ENCODE data around the gene VEGFB.
A peak's percentile ranks its signal among the peaks of the same experiment; 100 is the strongest.

VEGFB gene

DNA sequence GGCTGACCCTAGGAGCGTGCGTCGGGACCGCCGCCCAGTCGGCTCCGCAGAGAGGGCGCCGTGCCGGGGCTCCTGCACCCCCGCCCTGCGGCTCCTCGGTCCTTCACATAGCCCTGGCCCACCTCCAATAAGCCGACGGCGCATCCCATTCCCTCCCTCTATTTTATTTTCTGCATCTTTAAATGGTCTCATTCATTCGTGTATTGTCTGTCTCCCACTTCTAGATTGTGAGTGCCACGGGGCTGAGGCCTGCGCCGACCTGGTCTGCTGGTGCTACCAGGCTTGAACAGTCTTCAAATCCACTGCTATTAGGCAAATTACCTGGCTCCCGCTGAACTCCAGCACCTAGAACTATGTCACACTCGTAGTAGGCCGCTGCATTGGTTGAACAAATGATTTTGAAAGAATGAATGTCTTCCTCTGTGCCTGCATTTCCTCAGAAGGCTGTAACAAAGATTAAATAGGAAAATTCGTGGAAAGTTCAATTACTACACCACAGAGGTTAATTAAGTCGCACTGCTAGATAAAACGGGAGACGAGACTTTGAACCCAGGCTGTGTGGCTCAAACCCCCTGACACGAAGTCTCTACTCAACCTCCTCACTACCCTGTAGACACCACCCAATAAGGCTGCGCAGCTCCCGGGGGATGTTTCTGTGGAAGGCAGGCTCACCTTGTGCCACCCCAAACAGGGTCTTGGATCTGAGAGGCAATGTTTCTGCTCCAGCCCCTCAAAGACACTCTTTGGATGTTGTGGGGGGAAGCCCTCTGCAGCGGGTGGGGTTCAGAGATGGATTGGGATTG lies 13.5 kb downstream of the VEGFB start:
- DNase-seq = no peak

DNA sequence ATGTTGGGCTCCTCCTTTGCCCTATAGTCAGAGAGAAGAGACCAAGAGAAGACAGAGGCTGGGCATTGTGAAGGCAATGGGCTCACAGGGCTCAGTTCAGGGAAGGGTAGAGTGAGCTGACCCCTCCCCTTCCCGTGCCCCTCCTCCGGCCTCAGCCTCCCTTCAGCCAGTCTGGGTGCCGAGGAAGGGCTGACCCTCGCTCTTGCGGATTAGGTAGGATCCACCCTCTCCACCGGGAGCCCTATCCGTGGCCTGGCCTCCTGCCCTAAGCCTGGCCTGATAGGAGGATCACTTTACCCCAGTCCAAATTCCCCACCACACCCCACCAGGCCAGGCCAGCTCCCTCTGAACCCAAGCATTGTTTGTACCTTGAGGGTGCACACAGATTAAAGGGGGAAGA lies 14.2 kb downstream of the VEGFB start:
- DNase-seq = no peak

DNA sequence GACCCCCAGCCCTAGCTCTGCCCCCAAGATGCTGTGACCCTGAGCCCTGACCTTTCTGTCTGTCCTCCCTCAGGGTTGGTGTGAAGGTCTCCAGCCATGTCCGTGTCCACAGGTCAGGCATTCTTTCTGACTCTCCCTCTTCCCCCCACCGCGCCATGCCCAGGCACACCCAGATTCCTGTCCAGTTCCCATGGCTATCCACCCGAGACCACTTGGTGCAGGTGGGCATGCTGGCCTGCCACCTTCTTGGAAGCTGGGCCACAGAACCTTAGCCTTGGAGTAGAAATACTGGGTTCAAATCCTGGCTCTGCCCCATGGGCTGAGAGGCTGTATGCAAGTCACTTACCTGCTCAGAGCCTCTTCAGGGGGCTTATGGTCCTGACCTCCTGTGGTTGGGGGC lies 14.7 kb downstream of the VEGFB start:
- no peak for DNase-seq

DNA sequence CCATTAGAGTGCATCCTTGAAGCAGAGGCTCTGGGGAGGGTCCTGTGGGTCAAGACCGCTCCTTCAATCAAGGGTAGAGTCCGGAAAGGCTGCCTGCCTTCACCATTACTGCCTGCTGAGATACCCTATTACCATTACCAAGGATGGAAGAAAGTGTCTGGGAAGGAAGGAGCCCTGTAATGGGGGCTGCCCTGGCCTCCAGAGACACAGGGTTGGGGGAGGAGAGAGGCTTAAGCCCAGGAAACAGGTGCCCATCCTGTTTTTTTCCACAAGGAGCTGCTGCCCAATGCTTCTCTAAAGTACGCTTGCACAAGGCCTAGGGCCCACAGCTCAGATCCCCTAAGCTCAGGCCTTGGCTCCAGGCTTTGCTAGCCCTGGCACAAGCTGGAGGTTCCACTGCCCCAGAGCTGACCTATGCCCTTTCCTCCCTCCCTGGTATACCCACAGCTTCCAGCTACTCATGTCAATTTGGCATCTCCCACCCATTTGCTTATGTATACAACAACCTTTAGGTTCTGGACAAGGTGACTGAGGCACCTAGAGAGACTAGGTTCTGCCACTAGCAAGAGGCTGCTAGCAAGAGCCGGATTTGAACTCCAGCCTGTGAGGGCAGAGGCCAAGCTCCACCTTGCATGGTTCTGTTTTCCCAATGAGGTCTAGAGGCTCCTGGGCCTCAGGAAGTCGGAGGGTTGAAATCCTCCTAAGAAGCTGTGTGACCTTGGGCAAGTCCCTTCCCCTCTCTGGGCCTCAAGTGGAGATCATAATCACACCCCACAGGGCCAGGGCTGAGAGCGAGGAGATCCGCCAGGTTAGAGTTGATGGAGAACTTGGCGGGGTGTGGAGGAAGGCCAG lies 15.4 kb downstream of the VEGFB start:
- DNase-seq = no peak

DNA sequence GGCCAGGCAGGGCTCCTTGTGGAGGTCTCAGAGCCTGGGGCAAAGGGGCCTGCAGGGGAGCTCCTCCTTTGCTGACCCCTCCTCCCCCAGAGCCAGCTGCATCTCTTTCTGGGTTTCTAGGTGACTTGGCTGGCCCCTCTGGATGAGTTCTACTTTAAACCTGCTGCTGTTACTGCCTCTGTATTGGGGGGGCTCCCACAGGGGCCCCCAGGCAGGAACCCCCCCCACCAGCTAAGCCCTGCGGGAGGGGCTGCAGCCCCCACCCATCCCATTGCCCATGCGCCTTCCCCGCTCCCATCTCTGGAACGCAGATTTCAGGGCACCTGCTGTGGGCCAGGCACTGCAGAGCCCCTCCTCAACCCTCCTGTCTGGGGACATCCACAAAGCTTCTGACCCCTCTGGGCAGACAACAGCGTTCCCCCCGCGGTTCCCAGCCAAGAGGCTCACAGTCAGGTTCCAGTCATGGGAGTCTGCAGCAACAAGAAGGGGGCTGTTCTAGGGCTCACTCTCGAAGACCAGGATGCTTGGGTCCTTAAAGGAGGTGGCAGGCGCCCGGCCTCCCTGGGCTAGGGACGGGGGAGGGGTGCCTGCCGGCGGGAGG lies 16.1 kb downstream of the VEGFB start:
- DNase-seq = peak; percentile 6

DNA sequence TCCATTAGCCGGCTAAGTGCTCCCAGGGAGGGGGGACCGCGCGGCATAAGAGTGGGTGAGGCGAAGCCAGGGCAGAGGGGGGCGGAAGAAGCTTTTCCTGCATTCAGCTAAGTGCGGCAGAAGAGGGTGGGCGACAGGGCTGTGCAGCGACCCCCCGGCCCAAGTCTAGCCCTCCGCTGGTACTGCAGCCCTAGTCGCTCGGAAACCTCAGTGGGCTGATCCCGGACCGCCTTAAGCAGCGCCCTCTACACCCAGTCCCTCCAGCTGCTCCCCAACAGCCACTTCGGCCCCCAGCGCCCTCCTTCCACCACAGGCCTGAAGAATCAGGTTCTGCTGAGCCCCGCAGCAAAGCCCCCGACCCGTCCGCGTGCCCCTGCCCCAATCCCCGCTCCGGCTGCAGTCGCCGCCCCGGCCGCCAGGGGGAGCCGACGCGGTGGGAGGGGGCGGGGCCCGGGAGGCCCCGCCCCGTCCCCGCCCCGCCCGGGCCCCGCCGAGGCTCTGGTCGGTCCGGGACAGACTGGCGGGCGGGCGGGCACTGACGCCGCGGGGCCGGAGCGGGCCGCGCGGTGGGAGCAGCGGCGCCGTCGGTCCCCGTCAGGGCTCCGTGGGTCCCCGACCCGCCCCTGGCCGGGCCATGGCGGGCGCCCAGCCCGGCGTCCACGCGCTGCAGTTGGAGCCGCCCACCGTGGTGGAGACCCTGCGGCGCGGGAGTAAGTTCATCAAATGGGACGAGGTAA lies 16.8 kb downstream of the VEGFB start, which contains the start of gene PLCB3:
PLCB3 (plus strand) TSS at position 515 of the 737 bp plus-strand sequence; CDS start at position 635, 120 bp downstream.
- no peak for DNase-seq

DNA sequence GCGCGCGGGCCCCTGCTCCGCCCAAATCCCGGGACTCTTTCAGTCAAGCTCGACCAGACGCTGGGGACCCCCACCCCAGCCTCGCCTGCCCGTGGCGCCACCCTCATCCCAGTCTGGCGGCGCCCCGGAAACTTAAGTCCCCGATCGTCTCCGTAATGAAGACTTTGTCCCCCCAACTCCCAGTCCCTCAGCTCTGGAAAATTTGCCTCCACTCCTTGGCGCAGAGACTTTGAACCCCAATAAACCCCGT lies 17.3 kb downstream of the VEGFB start:
- DNase-seq = no peak

DNA sequence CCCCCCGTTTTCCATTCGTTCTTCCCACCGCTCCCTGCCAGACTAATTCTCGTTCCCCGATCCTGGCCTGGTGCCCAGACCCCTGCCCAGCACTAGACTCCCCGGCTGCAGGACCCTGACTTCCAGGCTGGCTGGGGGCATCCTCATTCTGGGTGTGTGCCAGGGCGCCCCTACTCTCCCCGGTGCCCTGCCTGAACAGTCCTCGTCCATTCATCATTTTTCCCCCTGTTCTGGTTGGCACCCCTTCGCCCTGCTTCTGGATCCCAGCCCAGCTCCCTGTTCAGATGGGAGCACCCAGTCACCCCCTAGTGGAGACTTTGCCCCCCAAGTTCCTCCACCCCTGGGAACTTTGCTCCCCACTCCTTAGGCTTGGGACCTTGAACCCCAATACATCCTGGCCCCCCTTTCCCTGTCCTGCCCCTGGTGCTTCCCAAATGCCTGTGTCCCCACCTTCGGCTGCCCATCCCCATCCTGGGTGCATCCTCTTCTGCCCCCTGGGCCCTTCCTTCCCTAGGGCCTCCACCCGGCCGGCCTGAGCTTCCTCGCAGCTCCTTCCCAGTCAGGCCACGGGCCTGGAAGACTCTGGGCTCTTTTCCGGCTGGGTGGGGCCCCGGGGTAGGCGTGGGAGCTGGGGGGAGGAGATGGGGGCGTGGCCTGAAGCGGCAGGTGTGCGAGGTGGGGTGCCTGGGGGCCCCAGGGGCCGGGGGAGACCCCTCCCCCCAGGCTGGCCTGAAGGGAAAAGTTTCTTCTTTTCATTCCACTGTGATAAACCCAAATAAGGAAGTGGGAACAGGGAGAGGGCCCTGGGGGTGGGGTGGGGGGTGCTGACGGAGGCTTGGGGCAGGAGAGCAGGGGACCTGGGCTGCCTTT lies 17.9 kb downstream of the VEGFB start:
- no peak for DNase-seq

DNA sequence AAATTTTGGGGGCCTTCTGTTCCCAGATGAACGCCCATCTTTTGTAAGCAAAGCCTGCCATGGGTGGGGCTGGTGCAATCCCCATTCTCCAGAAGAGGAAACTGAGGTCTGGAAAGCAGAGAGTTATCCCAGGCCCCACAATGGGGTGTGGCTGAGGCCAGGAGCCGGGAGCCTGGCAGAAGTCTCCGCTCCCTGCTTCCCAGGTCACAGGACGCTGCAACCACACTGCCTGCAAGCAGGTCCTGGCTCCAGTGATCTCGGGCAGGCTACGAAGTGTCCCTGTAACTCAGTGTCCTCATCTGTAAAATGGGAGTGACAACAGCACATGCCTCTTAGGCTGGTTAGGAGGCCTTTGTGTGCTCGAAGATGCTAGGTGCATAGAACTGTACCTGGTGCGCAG lies 18.7 kb downstream of the VEGFB start:
- DNase-seq = no peak

DNA sequence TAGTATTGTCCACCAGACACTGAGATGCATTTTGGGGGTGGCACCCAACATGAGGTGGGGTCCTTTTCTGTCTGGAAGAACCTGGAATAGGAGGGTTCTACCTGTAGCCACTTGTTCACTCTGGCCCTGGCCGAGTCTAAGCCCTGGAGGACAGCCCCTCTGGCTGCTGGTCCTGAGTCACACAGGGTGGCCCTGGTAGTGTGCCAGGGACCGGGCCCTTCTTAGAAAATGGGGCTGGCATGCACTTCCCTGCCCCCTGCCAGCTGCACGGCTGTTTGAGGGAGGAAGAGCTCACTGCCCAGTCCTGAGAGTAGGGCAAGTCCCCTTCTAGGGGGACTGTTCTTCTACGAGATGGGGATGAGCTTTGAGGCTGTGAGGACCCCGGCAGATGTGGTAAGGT lies 19.1 kb downstream of the VEGFB start:
- no peak for DNase-seq

DNA sequence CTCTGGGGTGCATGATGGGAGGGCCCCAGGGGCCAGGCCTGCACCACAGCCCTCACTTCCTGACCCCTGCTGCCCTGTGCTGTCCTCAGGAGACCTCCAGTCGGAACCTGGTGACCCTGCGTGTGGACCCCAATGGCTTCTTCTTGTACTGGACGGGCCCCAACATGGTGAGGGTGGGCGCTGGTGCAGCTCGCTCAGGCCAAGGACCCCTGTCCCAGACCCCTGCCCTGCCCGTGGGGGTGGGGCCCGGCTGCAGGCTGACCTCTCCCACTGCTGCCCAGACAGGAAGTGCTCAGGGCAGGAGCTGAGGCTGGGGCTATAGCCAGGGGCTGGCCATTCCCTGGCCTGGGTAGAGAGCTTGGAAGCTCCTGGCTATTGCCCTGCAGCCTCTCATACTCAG lies 19.9 kb downstream of the VEGFB start:
- DNase-seq = no peak

DNA sequence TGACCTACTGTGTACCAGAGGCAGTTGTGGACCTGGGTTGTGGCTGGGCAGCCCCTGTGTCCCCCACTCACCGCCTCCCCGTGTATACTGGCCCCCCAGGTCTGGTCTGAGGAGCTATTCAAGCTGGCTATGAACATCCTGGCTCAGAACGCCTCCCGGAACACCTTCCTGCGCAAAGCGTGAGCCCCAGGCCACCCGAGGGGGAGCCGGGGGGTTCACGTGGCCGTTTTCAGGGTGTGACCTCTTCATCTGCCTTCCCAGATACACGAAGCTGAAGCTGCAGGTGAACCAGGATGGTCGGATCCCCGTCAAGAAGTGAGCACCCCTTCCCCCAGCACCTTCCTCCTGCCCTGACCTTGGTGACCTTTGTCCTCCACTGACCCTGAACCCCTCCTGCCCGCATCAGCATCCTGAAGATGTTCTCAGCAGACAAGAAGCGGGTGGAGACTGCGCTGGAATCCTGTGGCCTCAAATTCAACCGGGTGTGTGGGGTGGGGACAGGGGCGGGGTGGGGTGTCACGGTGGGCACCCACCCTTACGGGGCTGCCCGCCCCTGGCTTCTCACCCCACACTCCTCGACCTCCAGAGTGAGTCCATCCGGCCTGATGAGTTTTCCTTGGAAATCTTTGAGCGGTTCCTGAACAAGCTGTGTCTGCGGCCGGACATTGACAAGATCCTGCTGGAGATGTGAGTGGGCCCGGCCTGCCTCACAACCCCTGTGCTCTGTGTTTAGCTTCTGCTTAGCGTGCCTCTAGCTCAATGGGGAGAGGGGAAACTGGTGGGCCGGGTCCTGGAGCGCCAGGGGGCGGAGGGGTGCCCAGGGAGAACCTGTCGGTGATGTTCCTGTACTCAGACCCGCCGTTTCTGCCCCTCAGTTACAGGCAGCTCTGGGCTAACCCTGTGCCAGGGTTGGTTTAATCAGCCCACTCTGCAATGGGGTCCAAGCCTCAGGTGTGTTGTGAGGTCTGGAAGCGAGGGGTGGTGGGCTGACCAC lies 21.0 kb downstream of the VEGFB start:
- no peak for DNase-seq

DNA sequence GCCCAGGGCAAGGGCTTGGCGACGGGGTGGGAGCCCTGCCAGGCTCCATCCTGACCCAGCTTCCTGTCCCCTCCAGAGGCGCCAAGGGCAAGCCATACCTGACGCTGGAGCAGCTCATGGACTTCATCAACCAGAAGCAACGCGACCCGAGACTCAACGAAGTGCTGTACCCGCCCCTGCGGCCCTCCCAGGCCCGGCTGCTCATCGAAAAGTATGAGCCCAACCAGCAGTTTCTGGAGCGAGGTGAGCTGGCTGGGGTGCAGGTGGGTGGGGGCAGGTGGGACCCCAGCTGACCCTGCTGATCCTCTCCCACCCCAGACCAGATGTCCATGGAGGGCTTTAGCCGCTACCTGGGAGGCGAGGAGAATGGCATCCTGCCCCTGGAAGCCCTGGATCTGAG lies 21.9 kb downstream of the VEGFB start:
- no peak for DNase-seq

DNA sequence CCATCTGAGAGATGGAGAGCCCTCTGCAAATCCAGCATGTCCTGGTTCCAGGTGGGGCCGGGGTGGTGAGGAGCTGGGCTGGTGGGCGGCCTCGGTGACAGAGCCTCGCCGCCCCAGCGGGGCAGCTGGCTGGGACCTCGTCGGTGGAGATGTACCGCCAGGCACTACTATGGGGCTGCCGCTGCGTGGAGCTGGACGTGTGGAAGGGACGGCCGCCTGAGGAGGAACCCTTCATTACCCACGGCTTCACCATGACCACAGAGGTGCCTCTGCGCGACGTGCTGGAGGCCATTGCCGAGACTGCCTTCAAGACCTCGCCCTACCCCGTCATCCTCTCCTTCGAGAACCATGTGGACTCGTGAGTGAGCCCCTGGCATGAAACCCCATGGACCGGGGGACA lies 24.0 kb downstream of the VEGFB start:
- no peak for DNase-seq

DNA sequence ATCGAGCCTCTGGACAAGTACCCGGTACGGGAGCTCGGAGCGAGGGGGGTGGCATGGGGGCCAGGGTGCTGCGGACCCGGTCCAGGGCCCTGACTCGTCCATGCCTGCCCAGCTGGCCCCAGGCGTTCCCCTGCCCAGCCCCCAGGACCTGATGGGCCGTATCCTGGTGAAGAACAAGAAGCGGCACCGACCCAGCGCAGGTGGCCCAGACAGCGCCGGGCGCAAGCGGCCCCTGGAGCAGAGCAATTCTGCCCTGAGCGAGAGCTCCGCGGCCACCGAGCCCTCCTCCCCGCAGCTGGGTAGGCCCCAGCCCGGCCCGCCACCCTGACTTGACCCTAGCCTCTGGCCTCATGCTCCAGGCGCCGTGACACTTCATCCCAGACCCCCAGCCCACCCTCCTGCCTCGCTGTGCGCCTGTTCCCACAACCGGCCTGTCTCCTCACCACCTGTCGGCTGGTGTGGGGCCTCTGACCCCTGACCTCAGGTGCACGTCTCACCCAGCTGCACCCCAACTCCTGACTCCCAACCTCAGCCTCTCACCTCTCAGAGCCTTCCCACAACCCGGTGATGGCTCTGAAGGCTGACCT lies 24.7 kb downstream of the VEGFB start:
- DNase-seq = no peak

DNA sequence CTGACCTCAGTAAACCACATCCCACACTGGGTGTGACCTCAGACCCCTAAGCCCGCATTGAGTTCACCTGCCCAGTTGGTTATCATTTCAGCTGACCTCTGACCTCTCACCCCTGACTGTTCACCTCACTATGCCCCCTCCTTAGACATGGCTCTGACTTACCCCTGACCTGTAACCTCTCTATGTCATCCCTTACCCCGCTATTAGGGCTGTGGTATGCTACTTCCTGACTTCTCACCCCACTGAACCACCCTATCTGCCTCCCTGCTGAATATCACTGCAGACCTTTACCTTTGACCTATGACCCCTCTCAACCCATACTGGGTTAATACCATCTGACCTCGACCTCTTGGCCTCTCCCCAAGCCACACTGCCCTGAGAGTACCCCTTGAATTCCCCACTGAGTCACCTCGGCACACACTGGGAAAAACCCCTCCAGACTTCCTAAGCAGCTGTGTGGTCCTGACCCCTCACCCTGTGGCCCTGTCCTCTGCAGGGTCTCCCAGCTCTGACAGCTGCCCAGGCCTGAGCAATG lies 25.2 kb downstream of the VEGFB start:
- no peak for DNase-seq

DNA sequence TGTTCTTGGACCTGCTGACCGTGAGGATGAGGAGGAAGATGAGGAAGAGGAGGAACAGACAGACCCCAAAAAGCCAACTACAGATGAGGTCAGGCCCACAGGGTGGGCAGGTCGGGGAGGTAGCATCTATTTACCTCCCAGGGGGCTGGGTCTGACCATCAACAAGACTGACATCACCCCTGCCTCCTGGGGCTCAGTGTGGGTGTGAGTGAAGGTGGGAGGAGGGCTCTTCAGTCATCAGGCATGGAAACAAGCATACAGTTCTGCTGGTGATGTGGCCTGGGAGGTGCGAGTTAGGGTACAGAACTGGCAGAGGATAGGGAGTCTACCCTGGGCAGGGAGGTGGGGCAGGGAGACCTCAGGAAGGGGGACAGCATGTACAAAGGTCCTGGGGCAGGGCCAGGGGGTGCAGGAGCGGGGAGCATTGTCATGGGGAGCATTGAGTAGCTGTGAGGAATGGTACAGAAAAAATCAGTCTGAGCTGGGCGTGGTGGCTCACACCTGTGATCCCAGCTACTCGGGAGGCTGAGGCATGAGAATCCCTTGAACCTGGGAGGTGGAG lies 25.8 kb downstream of the VEGFB start:
- DNase-seq = no peak

DNA sequence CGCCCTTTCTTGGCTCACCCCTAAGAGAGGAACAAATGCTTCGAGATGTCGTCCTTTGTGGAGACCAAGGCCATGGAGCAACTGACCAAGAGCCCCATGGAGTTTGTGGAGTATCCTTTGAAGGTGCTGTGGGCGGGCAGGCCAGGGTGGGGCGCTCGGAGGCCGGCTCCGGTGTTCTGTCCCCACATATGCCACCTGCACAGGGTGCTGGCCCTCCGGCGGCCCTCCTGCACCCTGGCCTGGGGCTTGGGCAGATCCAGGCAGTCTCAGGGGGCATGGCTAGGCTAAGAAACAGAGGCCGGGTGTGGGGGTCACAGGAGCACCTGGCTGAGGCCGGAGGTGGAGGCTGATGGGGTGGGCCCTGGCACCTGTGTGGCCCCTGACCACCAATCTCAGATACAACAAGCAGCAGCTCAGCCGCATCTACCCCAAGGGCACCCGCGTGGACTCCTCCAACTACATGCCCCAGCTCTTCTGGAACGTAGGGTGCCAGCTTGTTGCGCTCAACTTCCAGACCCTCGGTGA lies 27.2 kb downstream of the VEGFB start:
- no peak for DNase-seq

DNA sequence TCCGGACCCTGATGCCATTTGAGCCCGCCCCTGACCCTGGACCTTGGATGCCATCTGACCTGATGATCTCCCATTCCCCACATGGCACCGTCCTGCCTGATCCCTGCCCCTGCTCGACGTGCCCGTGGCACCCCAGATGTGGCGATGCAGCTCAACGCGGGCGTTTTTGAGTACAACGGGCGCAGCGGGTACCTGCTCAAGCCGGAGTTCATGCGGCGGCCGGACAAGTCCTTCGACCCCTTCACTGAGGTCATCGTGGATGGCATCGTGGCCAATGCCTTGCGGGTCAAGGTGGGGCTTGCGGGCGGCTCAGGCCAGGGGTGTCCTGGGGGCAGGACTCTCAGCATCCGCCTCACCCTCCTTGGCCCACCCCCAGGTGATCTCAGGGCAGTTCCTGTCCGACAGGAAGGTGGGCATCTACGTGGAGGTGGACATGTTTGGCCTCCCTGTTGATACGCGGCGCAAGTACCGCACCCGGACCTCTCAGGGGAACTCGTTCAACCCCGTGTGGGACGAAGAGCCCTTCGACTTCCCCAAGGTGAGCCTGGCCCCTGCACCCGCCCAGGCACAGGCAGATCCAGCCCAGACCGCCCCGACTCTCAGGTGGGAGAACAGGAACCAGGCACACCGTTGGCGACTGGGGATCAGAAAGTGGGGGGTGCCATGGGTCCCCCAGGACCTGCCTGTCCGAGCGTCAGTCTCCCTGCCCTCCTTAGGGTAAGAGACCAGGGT lies 28.1 kb downstream of the VEGFB start:
- DNase-seq = no peak

Data from NCI-H524 treated with DMSO at 0.1 percent for 48 hours (cell line).